BJ (cell line): ENCODE measurements around the gene ZNF304. TPM values are rescaled to one million over a fixed set of nuclear protein-coding genes. Genes with fewer than 3 reads are reported as not detected.

Experiments
- CTCF ChIA-PET: fragments of 350-600 bp; formaldehyde crosslinking; extraction: SDS; loops from one replicate; lab custom pipeline; 2021; ENCODE audit warnings: antibody characterized with exemption, inconsistent platforms; lab: Yijun Ruan, JAX
- POLR2A ChIA-PET: fragments of 300-600 bp; sonication (Branson Sonifier 250); formaldehyde crosslinking; extraction: SDS; loops from one replicate; lab custom pipeline; 2021; ENCODE audit warnings: antibody characterized with exemption; lab: Charles Lee
- DNase-seq: peaks from one replicate; pipeline ENCODE4 v3.0.0-alpha.2; 2011; ENCODE audit warnings: low read depth
- H3K27me3 ChIP-seq: 2 replicates; pipeline ENCODE4 v1.6.0; 2011; ENCODE audit warnings: low read length; ENCODE audit not compliant: control insufficient read depth, insufficient read depth
- H3K36me3 ChIP-seq: 2 replicates; pipeline ENCODE4 v1.5.1; 2011; ENCODE audit warnings: low read length; ENCODE audit not compliant: control insufficient read depth, insufficient read depth
- H3K4me3 ChIP-seq: 2 replicates; pipeline ENCODE4 v1.5.1; 2011; ENCODE audit warnings: low read depth, mild to moderate bottlenecking, control low read depth, low read length
- polyA plus RNA-seq: library from polyadenylated mRNA; depleted of rRNA; stranded (reverse); fragments of >200 nt; gene quantifications from 2 replicates; pipeline ENCODE4 v1.2.3, GENCODE V29; 2011
- TF ChIP-seq, protein P1 (sequence below): IDR thresholded peaks from 2 replicates; pipeline ENCODE4 v1.5.1; 2011; ENCODE audit warnings: low read depth, mild to moderate bottlenecking, control low read depth, inconsistent platforms, low read length, moderate library complexity; ENCODE audit not compliant: insufficient read depth

ZNF304 gene
- polyA plus RNA-seq, 1 experiment, result 5.4 TPM

DNA sequence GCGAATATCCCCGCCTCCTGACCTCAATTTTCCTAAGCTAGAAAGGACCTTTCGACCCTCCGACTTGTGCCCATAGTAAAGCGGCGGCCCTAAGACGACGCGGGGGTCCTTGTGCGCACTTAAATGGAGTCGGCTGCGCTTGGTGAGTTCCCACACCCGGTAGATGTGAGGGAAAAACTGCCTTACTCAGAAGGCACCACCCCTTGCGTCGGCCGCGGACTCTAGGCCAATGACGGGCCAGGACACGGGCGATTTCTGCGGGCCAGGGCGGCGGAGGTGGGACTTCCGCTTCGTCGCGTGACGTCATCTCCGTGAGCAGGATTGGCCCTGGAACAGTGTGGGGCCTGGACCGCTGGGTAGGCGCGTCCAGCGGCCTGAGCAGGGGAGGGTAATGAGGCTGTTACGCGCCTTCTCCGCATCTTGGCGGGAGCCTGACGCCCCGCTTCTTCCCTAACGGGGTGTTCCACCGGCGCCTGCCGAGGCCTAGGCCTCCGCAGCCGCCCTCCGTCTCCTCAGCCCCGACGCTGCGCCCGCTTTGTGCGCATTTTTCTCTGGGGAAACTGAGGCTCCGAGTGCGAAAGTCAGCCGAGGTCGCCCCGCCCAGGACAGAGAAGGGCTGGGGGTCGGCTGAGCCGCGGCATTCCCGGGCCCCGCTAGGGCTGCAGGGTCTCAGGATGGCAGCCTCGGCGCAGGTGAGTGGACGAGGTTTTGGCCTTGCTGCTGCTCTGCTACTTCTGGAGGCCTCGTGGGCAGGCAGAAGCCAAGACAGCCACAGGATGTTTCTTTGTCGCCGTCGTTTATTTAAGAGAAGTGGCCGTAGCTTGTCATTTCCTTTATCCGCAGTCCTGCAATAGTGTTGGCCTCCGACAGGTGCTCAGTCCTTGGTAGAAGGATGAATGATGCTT is 30.6 kb upstream of the ZNF304 start, which contains the start of gene ZNF543:
TSS of gene ZNF543 (plus strand) at position 293 of the 905 bp plus-strand sequence. CDS start at position 675, 382 bp downstream.
- Histone ChIP-seq H3K4me3 (peak within 1 kb of the TSS; percentile 89), H3K36me3 (peaks cover 10% of the 10 kb centered on the region), H3K27me3 (peaks cover 10% of the 10 kb centered on the region)
- POLR2A ChIA-PET, result interaction anchor here (0.6 kb wide), 1 partner anchor 17 kb away, joined by 6 read pairs; no protein-coding TSS in a partner anchor
- peak; percentile 67 for DNase-seq
- CTCF ChIA-PET, result interaction anchor here (1.0 kb wide), 1 partner anchor 18 kb away, joined by 3 read pairs; no protein-coding TSS in a partner anchor
- TF ChIP-seq, protein P1, sequence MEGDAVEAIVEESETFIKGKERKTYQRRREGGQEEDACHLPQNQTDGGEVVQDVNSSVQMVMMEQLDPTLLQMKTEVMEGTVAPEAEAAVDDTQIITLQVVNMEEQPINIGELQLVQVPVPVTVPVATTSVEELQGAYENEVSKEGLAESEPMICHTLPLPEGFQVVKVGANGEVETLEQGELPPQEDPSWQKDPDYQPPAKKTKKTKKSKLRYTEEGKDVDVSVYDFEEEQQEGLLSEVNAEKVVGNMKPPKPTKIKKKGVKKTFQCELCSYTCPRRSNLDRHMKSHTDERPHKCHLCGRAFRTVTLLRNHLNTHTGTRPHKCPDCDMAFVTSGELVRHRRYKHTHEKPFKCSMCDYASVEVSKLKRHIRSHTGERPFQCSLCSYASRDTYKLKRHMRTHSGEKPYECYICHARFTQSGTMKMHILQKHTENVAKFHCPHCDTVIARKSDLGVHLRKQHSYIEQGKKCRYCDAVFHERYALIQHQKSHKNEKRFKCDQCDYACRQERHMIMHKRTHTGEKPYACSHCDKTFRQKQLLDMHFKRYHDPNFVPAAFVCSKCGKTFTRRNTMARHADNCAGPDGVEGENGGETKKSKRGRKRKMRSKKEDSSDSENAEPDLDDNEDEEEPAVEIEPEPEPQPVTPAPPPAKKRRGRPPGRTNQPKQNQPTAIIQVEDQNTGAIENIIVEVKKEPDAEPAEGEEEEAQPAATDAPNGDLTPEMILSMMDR, result no peak

DNA sequence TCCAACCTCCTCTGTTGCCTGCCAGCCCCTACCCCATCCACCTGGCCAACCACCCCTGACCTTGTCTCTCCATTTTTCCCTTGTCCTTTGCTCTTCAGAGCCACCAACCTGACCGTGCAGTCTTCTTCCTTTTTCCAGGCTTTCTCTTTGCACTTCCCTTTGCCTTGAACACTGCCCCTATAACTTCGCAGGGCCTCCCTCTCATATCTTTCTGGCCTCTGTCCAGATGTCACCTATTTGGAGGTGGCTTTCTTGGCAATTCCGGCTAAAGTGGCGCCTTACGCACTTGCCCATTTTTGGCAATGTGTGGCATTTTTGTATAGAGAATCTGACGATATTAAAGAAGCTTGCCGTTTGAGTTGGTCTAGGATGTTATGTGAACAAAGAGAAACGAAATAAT is 30.0 kb upstream of the ZNF304 start:
- H3K36me3 ChIP-seq, result peaks cover 10% of the 10 kb centered on the region
- POLR2A ChIA-PET, result no interaction called here
- DNase-seq, result no peak
- TF ChIP-seq, protein P1, result no peak
- CTCF ChIA-PET, result interaction anchor here (1.0 kb wide), 1 partner anchor 18 kb away, joined by 3 read pairs; no protein-coding TSS in a partner anchor
- H3K4me3 ChIP-seq, result peak overlapping the region; percentile 89
- peaks cover 5% of the 10 kb centered on the region; the same call in 1 of the 2 replicates for H3K27me3 ChIP-seq

DNA sequence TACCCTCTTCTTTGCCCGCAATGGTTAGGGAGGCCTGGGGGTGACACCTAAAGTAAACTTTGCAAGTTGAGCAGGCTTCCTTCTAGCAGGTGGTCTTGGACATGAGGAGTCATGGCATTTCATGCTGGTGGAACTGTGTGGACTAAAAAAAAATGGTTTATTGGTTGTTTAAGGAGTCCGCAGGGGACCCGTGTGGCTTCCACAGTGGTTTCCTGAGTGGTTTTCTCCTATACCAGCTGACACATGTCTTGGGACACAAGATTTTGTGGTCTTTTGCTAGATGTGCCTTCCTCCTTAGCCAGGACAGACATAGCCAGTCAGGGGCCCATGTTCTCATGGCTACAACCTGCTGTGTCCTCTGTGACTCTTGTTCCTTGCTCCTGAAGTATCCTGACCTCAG is 29.3 kb upstream of the ZNF304 start:
- peaks cover 12% of the 10 kb centered on the region for H3K36me3 ChIP-seq
- no peak for DNase-seq
- H3K27me3 ChIP-seq, result peaks cover 5% of the 10 kb centered on the region; the same call in 1 of the 2 replicates
- H3K4me3 ChIP-seq, result no peak overlapping the region; the same call in 1 of the 2 replicates
- ChIA-PET POLR2A (no interaction called here), CTCF (interaction anchor here (1.0 kb wide), 1 partner anchor 19 kb away, joined by 3 read pairs; no protein-coding TSS in a partner anchor)
- TF ChIP-seq, protein P1, result no peak

DNA sequence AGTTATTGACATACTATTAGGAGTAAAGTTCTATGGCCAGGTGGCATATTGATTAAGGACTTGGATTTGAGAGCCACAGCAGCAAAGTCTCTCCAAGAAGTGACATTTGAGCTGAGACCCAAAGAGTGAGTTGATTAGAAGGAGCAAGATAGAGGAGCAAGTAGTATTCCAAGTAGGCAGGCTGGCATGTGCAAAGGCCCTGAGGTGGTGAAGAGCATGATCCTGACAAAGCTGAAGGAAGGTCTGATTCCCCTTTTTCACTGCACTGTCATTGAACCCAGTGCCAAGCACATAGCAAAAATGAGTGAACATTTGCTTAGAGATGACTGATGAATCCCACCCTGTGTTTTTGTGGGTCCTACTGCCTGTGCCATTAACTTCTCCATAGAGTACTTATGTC is 26.1 kb upstream of the ZNF304 start:
- ChIA-PET POLR2A (no interaction called here), CTCF (no interaction called here)
- TF ChIP-seq, protein P1, result no peak
- no peak for DNase-seq
- Histone ChIP-seq H3K36me3 (peaks cover 25% of the 10 kb centered on the region), H3K27me3 (no peaks in the 10 kb centered on the region), H3K4me3 (no peak overlapping the region)

DNA sequence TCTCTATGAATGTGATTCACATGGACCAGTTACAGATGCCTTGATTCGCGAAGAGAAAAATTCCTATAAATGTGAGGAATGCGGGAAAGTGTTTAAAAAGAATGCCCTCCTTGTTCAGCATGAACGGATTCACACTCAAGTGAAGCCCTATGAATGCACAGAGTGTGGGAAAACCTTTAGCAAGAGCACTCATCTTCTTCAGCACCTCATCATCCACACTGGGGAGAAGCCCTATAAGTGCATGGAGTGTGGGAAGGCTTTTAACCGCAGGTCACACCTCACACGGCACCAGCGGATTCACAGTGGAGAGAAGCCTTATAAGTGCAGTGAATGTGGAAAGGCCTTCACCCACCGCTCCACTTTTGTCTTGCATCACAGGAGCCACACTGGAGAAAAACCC is 23.1 kb upstream of the ZNF304 start:
- no peak for DNase-seq
- Histone ChIP-seq H3K36me3 (peaks cover 25% of the 10 kb centered on the region), H3K4me3 (no peak overlapping the region), H3K27me3 (no peaks in the 10 kb centered on the region)
- POLR2A ChIA-PET, result no interaction called here
- CTCF ChIA-PET, result no interaction called here
- TF ChIP-seq, protein P1, result no peak
